ENCODE data around the gene TANGO6.

Gene TANGO6

GRCh38 chr16:68997564-68997963 lies 154.2 kb downstream of the TANGO6 start:
- in situ Hi-C loops (cut with HindIII; ENCODE audit: low sequenced_read_pairs), result no loop called here

- in situ Hi-C loops (cut with HindIII; ENCODE audit: low sequenced_read_pairs), result no loop called here
Observed at GRCh38 chr16:68999114-68999513, 155.8 kb downstream of the TANGO6 start.

- in situ Hi-C loops (cut with HindIII; ENCODE audit: low sequenced_read_pairs), result no loop called here
Observed at GRCh38 chr16:69003500-69003899, 160.2 kb downstream of the TANGO6 start.

GRCh38 chr16:69005641-69006355 lies 162.5 kb downstream of the TANGO6 start:
- in situ Hi-C loops (cut with HindIII; ENCODE audit: low sequenced_read_pairs), result no loop called here

- in situ Hi-C loops (cut with HindIII; ENCODE audit: low sequenced_read_pairs), result no loop called here
Observed at GRCh38 chr16:69012906-69013305, 169.6 kb downstream of the TANGO6 start.

- in situ Hi-C loops (cut with HindIII; ENCODE audit: low sequenced_read_pairs), result no loop called here
Observed at GRCh38 chr16:69013991-69014390, 170.7 kb downstream of the TANGO6 start.

GRCh38 chr16:69014811-69015210 lies 171.5 kb downstream of the TANGO6 start:
- in situ Hi-C loops (cut with HindIII; ENCODE audit: low sequenced_read_pairs), result no loop called here

- in situ Hi-C loops (cut with HindIII; ENCODE audit: low sequenced_read_pairs), result no loop called here
Observed at GRCh38 chr16:69017036-69017783, 173.9 kb downstream of the TANGO6 start.

- in situ Hi-C loops (cut with HindIII; ENCODE audit: low sequenced_read_pairs), result no loop called here
Observed at GRCh38 chr16:69019811-69020210, 176.5 kb downstream of the TANGO6 start.

GRCh38 chr16:69029121-69029520 lies 185.8 kb downstream of the TANGO6 start:
- in situ Hi-C loops (cut with HindIII; ENCODE audit: low sequenced_read_pairs), result no loop called here

GRCh38 chr16:69031877-69032301 lies 188.6 kb downstream of the TANGO6 start:
- in situ Hi-C loops (cut with HindIII; ENCODE audit: low sequenced_read_pairs), result loop anchor here (10.0 kb wide), 1 partner anchor 57 kb away; no protein-coding TSS in a partner anchor

- in situ Hi-C loops (cut with HindIII; ENCODE audit: low sequenced_read_pairs), result loop anchor here (10.0 kb wide), 1 partner anchor 59 kb away; no protein-coding TSS in a partner anchor
Observed at GRCh38 chr16:69033151-69033949, 190.0 kb downstream of the TANGO6 start.

GRCh38 chr16:69035375-69035774 lies 192.0 kb downstream of the TANGO6 start:
- in situ Hi-C loops (cut with HindIII; ENCODE audit: low sequenced_read_pairs), result loop anchor here (5.0 to 10.0 kb wide), 2 partner anchors 57 to 61 kb away; no protein-coding TSS in a partner anchor

- in situ Hi-C loops (cut with HindIII; ENCODE audit: low sequenced_read_pairs), result loop anchor here (5.0 to 10.0 kb wide), 2 partner anchors 56 to 62 kb away; no protein-coding TSS in a partner anchor
Observed at GRCh38 chr16:69036399-69037091, 193.2 kb downstream of the TANGO6 start.

GRCh38 chr16:69037373-69038160 lies 194.2 kb downstream of the TANGO6 start:
- in situ Hi-C loops (cut with HindIII; ENCODE audit: low sequenced_read_pairs), result loop anchor here (5.0 to 10.0 kb wide), 2 partner anchors 55 to 63 kb away; no protein-coding TSS in a partner anchor

GRCh38 chr16:69039333-69039941 lies 196.1 kb downstream of the TANGO6 start:
- in situ Hi-C loops (cut with HindIII; ENCODE audit: low sequenced_read_pairs), result loop anchor here (5.0 to 10.0 kb wide), 2 partner anchors 53 to 65 kb away; no protein-coding TSS in a partner anchor

- in situ Hi-C loops (cut with HindIII; ENCODE audit: low sequenced_read_pairs), result no loop called here
Observed at GRCh38 chr16:69040144-69040909, 197.0 kb downstream of the TANGO6 start.

GRCh38 chr16:69048328-69049120 lies 205.2 kb downstream of the TANGO6 start:
- in situ Hi-C loops (cut with HindIII; ENCODE audit: low sequenced_read_pairs), result no loop called here
